DOHH2 (cell line): ENCODE results near the gene KRT76.

Experiments
- CTCF ChIP-seq: fragments of 200-600 bp; sonication (generic); IDR thresholded peaks from one replicate; pipeline ENCODE4 v1.5.1; 2014; ENCODE audit warnings: antibody characterized with exemption, mild to moderate bottlenecking, low read depth, low read length; ENCODE audit not compliant: poor library complexity, severe bottlenecking
- EZH2phosphoT487 ChIP-seq: fragments of 200-600 bp; sonication (generic); IDR thresholded peaks from 2 replicates; pipeline ENCODE4 v1.6.1; 2017; ENCODE audit warnings: borderline replicate concordance, mild to moderate bottlenecking, antibody characterized with exemption, low read length, moderate library complexity, mixed read lengths

GRCh38 chr12:52729147-52729546 lies 48.0 kb downstream of the KRT76 start:
- TF ChIP-seq CTCF, result no peak
- TF ChIP-seq EZH2phosphoT487, result no peak
